SK-N-MC (cell line): ENCODE data around the gene CTDSP1.

Experiments used
- DNase-seq: peaks from one replicate; pipeline ENCODE4 v3.0.0-alpha.2; 2011; ENCODE audit warnings: low read depth, low spot score
- H3K27ac ChIP-seq: fragments of 200-600 bp; sonication (generic); 2 replicates; pipeline ENCODE4 v1.5.1; 2016; ENCODE audit warnings: mixed run types
- H3K36me3 ChIP-seq: fragments of 200-600 bp; sonication (generic); 2 replicates; pipeline ENCODE4 v1.6.1; 2017; ENCODE audit warnings: antibody characterized with exemption, low read length, mixed read lengths; ENCODE audit not compliant: insufficient read depth
- H3K4me3 ChIP-seq: fragments of 200-600 bp; sonication (generic); 2 replicates; pipeline ENCODE4 v1.5.1; 2016
- H3K9ac ChIP-seq: fragments of 200-600 bp; sonication (generic); 2 replicates; pipeline ENCODE4 v1.8.0; 2017; ENCODE audit warnings: mixed run types, mixed read lengths; ENCODE audit not compliant: insufficient read length
- H3K9me3 ChIP-seq: fragments of 200-600 bp; sonication (generic); 2 replicates; pipeline ENCODE4 v1.6.1; 2017; ENCODE audit warnings: low read depth, mild to moderate bottlenecking, antibody characterized with exemption, low read length, moderate library complexity, mixed read lengths
- EZH2 ChIP-seq: fragments of 200-600 bp; sonication (generic); IDR thresholded peaks from one replicate; pipeline ENCODE4 v1.6.1; 2017; ENCODE audit warnings: antibody characterized with exemption
- FOXP2 ChIP-seq: optimal IDR thresholded peaks from 2 replicates; pipeline ENCODE3; 2011; ENCODE audit warnings: mild to moderate bottlenecking, moderate library complexity; ENCODE audit not compliant: insufficient read depth; ENCODE audit errors: extremely low read length, control extremely low read depth
- POLR2AphosphoS5 ChIP-seq: IDR thresholded peaks from 2 replicates; pipeline ENCODE4 v1.6.1; 2012; ENCODE audit warnings: mild to moderate bottlenecking, low read depth, low read length, borderline replicate concordance

Gene CTDSP1, protein sequence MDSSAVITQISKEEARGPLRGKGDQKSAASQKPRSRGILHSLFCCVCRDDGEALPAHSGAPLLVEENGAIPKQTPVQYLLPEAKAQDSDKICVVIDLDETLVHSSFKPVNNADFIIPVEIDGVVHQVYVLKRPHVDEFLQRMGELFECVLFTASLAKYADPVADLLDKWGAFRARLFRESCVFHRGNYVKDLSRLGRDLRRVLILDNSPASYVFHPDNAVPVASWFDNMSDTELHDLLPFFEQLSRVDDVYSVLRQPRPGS

DNA sequence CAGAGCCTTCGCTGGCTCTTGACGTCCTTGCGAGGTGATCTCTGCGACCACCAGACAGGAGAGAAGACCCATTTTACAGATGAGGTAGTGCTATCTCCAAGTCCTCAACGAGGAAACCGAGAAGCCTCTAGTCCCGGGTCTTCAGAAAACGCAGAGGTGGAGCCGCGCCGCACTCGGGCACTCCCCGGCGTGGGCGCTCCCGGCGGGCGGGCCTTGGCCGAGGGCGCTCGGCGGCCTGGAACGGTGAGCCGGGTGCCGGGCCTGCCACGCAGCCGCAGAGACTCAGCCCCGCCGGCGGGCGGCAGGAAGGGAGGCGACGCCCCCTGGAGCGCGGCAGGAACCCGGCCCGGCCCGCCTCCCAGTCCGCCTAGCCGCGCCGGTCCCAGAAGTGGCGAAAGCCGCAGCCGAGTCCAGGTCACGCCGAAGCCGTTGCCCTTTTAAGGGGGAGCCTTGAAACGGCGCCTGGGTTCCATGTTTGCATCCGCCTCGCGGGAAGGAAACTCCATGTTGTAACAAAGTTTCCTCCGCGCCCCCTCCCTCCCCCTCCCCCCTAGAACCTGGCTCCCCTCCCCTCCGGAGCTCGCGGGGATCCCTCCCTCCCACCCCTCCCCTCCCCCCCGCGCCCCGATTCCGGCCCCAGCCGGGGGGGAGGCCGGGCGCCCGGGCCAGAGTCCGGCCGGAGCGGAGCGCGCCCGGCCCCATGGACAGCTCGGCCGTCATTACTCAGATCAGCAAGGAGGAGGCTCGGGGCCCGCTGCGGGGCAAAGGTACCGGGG, at the start of gene CTDSP1:
TSS of gene CTDSP1 (plus strand) at position 478 of the 776 bp plus-strand sequence. CDS start at position 701, 223 bp downstream.
- Histone ChIP-seq H3K36me3 (peaks cover 21% of the 10 kb centered on the region; the same call in 1 of the 2 replicates), H3K9ac (peak within 1 kb of the TSS; percentile 93), H3K27ac (peak within 1 kb of the TSS; percentile 97), H3K4me3 (peak within 1 kb of the TSS; percentile 91), H3K9me3 (no peaks in the 10 kb centered on the region)
- peak; percentile 66 for DNase-seq
- TF ChIP-seq EZH2, result no peak
- peak; percentile 63 for TF ChIP-seq POLR2AphosphoS5
- TF ChIP-seq FOXP2, result peak; percentile 75

DNA sequence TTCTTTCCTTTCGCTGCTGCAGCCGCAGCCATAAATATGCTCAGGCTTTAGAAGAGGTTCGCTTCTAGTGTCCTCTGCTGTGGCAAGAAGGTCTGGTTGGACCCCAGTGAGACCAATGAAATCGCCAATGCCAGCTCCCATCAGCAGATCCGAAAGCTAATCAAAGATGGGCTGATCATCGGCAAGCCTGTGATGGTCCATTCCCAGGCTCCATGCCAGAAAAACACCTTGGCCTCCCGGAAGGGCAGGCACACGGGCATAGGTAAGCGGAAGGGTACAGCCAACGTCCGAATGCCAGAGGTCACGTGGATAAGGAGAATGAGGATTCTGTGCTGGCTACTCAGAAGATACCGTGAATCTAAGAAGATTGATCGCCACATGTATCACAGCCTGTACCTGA, 45.6 kb upstream of the CTDSP1 start:
- no peak for DNase-seq
- Histone ChIP-seq H3K9me3 (no peaks in the 10 kb centered on the region), H3K9ac (no peak overlapping the region), H3K27ac (no peak overlapping the region), H3K36me3 (no peaks in the 10 kb centered on the region), H3K4me3 (no peak overlapping the region)
- no peak for TF ChIP-seq FOXP2

DNA sequence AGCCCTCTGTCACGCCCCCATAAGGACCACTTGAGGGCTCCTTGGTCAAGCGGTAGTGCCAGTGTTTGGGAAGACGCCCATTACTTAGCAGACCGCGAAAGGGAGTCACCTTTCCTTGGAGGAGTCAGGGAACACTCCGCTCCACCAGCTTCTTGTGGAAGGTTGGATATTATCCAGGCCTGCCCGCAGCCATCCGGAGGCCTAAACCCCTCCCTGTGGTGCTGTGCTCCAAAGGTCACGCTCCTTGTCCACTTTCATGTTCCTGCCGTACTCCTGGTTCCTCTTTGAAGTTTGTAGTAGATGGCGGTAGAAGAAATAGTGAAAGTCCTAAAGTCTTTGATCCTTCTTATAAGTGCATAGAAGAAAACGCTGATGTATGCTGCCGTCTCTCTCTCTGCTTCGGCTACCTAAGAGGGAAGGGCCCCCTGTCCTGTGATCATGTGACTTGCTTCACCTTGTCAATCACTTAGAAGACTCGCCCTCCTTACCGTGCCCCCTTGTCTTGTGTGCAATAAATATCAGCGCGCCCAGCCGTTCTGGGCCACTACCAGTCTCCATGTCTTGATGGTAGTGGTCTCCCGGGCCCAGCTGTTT, 44.7 kb upstream of the CTDSP1 start:
- Histone ChIP-seq H3K36me3 (no peaks in the 10 kb centered on the region), H3K9me3 (no peaks in the 10 kb centered on the region), H3K4me3 (no peak overlapping the region), H3K9ac (no peak overlapping the region), H3K27ac (no peak overlapping the region)
- TF ChIP-seq EZH2 (no peak), POLR2AphosphoS5 (no peak), FOXP2 (no peak)
- DNase-seq, result no peak

DNA sequence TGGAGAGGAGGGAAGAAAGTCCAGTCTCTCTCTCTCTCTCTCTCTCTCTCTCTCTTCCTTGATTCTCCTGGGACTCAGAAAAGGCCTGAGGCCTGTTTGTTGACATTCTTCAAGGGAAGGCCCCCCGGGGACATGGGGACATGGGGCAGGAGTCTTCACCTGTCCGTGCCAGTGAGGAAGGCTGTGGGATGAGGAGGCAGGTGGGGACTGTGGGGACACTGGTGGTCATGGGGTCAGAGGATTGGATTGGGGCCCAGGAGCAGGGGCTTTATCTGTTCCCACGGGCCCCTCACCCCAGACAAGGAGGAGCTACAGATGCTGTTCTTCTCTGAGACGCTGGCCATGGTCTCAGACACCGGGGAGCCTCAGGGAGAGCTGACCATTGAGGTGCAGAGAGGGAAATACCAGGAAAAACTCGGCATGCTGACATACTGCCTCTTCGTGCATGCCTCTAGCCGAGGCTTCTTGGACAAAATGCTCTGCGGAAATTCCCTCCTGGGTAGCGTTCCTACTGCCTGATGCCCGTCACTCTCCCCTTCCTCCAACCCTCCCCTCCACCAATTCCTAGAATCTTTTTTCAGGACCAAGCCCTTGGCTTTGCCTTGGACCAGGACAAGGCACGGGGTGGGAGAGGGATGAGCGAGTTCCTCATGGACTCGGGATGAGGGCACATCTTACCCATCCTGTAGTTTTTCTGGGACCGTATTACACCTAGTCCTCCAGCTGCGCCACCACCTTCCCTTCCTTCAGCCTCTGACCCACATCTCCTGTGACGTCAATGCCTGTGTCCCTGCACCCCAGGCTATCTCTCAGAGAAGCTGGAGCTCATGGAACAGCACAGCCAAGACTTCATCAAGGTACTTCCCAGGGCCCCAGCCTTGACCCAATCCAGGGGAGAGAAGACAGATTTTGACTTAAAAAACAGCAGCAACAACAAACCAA, 42.2 kb upstream of the CTDSP1 start:
- Histone ChIP-seq H3K9me3 (no peaks in the 10 kb centered on the region), H3K36me3 (no peaks in the 10 kb centered on the region), H3K9ac (no peak overlapping the region), H3K4me3 (no peak overlapping the region), H3K27ac (no peak overlapping the region)
- TF ChIP-seq EZH2 (no peak), POLR2AphosphoS5 (no peak), FOXP2 (no peak)
- no peak for DNase-seq

DNA sequence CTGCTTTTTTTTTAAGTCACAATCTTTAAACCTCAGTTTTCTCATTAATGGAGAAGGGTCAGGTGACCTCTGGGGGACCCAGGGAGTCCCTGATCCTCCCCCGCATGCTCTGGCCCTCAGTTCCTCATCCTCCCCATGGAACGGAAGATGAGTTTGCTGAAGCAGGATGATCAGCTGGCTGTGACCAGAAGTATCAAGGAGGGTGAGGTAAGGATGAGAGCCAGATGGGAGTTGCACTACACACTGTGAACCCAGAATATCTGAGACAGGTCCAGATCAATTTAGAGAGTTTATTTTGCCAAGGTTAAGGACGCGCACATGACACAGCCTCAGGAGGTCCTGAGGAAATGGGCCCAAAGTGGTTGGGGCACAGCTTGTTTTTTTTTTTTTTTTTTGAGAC, 39.2 kb upstream of the CTDSP1 start:
- Histone ChIP-seq H3K4me3 (no peak overlapping the region), H3K36me3 (no peaks in the 10 kb centered on the region), H3K9ac (no peak overlapping the region), H3K9me3 (no peaks in the 10 kb centered on the region), H3K27ac (no peak overlapping the region)
- TF ChIP-seq POLR2AphosphoS5, result no peak
- TF ChIP-seq EZH2, result no peak
- no peak for TF ChIP-seq FOXP2
- no peak for DNase-seq

DNA sequence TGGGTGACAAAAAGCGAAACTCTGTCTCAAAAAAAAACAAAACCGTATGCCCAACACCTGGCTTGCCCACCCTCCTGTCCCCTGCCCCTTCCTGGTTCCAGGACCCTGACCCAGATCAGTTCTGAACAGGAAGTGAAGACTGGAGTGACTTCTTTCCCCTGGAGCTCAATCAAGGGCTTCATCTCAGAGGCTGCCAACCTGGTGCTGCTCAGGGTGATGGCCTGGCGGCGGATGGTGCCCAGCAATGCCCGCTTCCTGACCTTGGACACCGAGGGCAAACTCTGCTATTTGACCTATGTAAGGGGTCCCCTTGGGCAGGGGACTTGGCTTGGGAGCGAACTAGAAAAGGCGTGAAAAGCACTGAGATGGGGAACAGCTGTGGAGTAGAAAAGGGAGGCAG, 37.1 kb upstream of the CTDSP1 start:
- no peak overlapping the region for H3K9ac ChIP-seq
- no peaks in the 10 kb centered on the region for H3K36me3 ChIP-seq
- H3K9me3 ChIP-seq, result no peaks in the 10 kb centered on the region
- no peak for DNase-seq
- no peak overlapping the region for H3K4me3 ChIP-seq
- TF ChIP-seq EZH2 (no peak), POLR2AphosphoS5 (no peak), FOXP2 (no peak)
- H3K27ac ChIP-seq, result no peak overlapping the region

DNA sequence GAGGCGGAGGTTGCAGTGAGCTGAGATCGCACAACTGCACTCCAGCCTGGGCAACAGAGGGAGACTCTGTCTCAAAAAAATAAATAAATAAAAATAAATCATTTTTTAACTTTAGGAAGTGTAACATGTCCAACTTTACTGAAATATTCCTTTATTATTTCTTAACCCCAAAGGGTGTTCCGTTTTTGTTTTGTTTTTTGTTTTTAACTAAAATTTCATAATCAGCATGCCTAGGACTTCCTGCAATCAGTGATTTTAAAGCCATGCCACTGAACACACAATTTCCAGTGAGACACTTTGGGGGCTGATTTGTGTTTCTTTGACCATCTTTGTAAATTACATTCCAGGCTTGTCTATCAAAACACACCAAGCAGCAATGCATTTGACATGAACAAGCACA, 35.9 kb upstream of the CTDSP1 start:
- TF ChIP-seq EZH2 (no peak), FOXP2 (no peak), POLR2AphosphoS5 (no peak)
- DNase-seq, result no peak
- H3K9me3 ChIP-seq, result no peaks in the 10 kb centered on the region
- H3K36me3 ChIP-seq, result no peaks in the 10 kb centered on the region
- no peak overlapping the region for H3K27ac ChIP-seq
- no peak overlapping the region for H3K9ac ChIP-seq
- H3K4me3 ChIP-seq, result no peak overlapping the region

DNA sequence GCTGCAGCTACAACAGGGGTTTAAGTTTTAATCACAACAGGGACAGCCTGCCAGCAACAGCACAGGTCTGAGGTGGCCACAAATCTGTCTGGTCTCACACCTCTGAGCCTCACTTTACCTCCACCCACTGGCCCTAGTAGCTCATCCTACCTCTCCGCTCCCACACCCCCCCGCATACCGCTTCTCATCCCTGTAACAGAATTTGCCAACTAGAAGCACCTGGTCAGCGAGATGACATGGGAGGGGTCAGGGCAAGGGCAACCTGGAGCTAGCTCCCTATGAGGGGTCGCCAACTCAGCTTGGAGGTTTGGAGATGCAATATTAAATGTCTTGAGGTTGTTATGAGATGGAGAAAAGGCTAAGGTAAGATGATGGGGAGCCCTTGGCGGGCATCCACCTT, 35.5 kb upstream of the CTDSP1 start:
- H3K36me3 ChIP-seq, result no peaks in the 10 kb centered on the region
- no peak for TF ChIP-seq FOXP2
- no peak for TF ChIP-seq POLR2AphosphoS5
- TF ChIP-seq EZH2, result no peak
- no peak overlapping the region for H3K27ac ChIP-seq
- H3K4me3 ChIP-seq, result no peak overlapping the region
- DNase-seq, result no peak
- H3K9me3 ChIP-seq, result no peaks in the 10 kb centered on the region
- H3K9ac ChIP-seq, result no peak overlapping the region
